ENCODE data around the gene LIN28B.

LIN28B gene

GRCh38 chr6:105042648-105043047 lies 85.7 kb downstream of the LIN28B start:
- H3K4me3 ChIP-seq (ENCODE audit: low read depth, low read length) = no peak overlapping the region
- no peak overlapping the region for H3K27ac ChIP-seq (ENCODE audit: extremely low read depth, low read depth, low read length)
- ChIA-PET POLR2A (no interaction called here), CTCF (interaction anchor here (0.7 kb wide), 1 partner anchor 186 kb away, joined by 4 read pairs; no protein-coding TSS in a partner anchor)
- TF ChIP-seq GFI1B (tag by site-specific recombination; IDR thresholded peaks at IDR 0.05) = 0 out of 2 replicates have a peak, but pooled peaks have one; percentile 14
- TF ChIP-seq ZNF791 (tag by site-specific recombination; IDR thresholded peaks at IDR 0.05) = no peak
- peak; percentile 91 for TF ChIP-seq PRDM6 (tag by site-specific recombination; IDR thresholded peaks at IDR 0.05)
- no peak for TF ChIP-seq ZNF707 (tag by site-specific recombination; IDR thresholded peaks at IDR 0.05)
- TF ChIP-seq ZNF449 (tag by site-specific recombination; IDR thresholded peaks at IDR 0.05) = peak; percentile 49; the same call in 1 of the 2 replicates
- no peaks in the 10 kb centered on the region for H3K9me3 ChIP-seq (ENCODE audit: control insufficient read depth, insufficient read depth, low read depth, low read length)
- H3K4me1 ChIP-seq (ENCODE audit: control insufficient read depth, insufficient read depth, low read length) = peaks cover 8% of the 10 kb centered on the region
- peaks cover 0 to 5% of the 10 kb centered on the region in 2 experiments; a peak in 1 of 3 replicates for H3K36me3 ChIP-seq (ENCODE audit: control insufficient read depth in 2 of 2, insufficient read depth in 1 of 2, low read length in 2 of 2)

GRCh38 chr6:105043979-105044378 lies 87.1 kb downstream of the LIN28B start:
- CTCF ChIA-PET = interaction anchor here (0.5 to 1.4 kb wide), 4 partner anchors 13 to 441 kb away, joined by 3 to 5 read pairs (median 4); no protein-coding TSS in a partner anchor
- TF ChIP-seq ZNF521 (tag by site-specific recombination; IDR thresholded peaks at IDR 0.05) = no peak
- no peak for TF ChIP-seq TSHZ1 (tag by site-specific recombination; IDR thresholded peaks at IDR 0.05; ENCODE audit: borderline replicate concordance)
- TF ChIP-seq ZBTB17 (tag by site-specific recombination; IDR thresholded peaks at IDR 0.05) = no peak
- TF ChIP-seq ZBTB20 (tag by site-specific recombination; IDR thresholded peaks at IDR 0.05) = no peak
- POLR2A ChIA-PET = no interaction called here

GRCh38 chr6:105045526-105045925 lies 88.6 kb downstream of the LIN28B start:
- Histone ChIP-seq H3K9me3 (ENCODE audit: control insufficient read depth, insufficient read depth, low read depth, low read length) (no peaks in the 10 kb centered on the region), H3K36me3 (ENCODE audit: control insufficient read depth in 2 of 2, insufficient read depth in 1 of 2, low read length in 2 of 2) (peaks cover 0 to 5% of the 10 kb centered on the region in 2 experiments; a peak in 1 of 3 replicates), H3K4me1 (ENCODE audit: control insufficient read depth, insufficient read depth, low read length) (peaks cover 8% of the 10 kb centered on the region), H3K4me3 (ENCODE audit: low read depth, low read length) (no peak overlapping the region), H3K27ac (ENCODE audit: extremely low read depth, low read depth, low read length) (no peak overlapping the region)
- CTCF ChIA-PET = interaction anchor here (0.6 kb wide), 1 partner anchor 28 kb away, joined by 3 read pairs; no protein-coding TSS in a partner anchor
- POLR2A ChIA-PET = no interaction called here
- TF ChIP-seq RBAK (tag by site-specific recombination; IDR thresholded peaks at IDR 0.05) = no peak
- TF ChIP-seq ZNF266 (tag by site-specific recombination; IDR thresholded peaks at IDR 0.05; ENCODE audit: low read depth) = no peak
- TF ChIP-seq ZBTB20 (tag by site-specific recombination; IDR thresholded peaks at IDR 0.05) = no peak
- TF ChIP-seq YY2 (tag by site-specific recombination; IDR thresholded peaks at IDR 0.05) = no peak
- no peak for TF ChIP-seq ZNF677 (tag by site-specific recombination; IDR thresholded peaks at IDR 0.05)
- TF ChIP-seq ZNF560 (tag by site-specific recombination; IDR thresholded peaks at IDR 0.05; ENCODE audit: borderline replicate concordance) = no peak
- no peak for TF ChIP-seq ZNF830 (tag by site-specific recombination; IDR thresholded peaks at IDR 0.05; ENCODE audit: low read depth)
- TF ChIP-seq BCL11A (tag by site-specific recombination; IDR thresholded peaks at IDR 0.05; ENCODE audit: low read depth) = no peak
- no peak for TF ChIP-seq ELK4 (IDR thresholded peaks at IDR 0.05; ENCODE audit: borderline replicate concordance, low read depth, low read length)
- no peak for TF ChIP-seq ZNF785 (tag by site-specific recombination; IDR thresholded peaks at IDR 0.05)
- no peak for TF ChIP-seq ZNF510 (tag by site-specific recombination; IDR thresholded peaks at IDR 0.05; ENCODE audit: insufficient replicate concordance)
- TF ChIP-seq ZNF19 (tag by site-specific recombination; IDR thresholded peaks at IDR 0.05; ENCODE audit: low read depth) = no peak
- TF ChIP-seq PBX3 (CRISPR knock-in tag; IDR thresholded peaks at IDR 0.05) = no peak
- TF ChIP-seq ZFP37 (tag by site-specific recombination; IDR thresholded peaks at IDR 0.05) = no peak
- no peak for TF ChIP-seq GLIS2 (tag by site-specific recombination; IDR thresholded peaks at IDR 0.05)

More at GRCh38 chr6:105043979-105044378, 87.1 kb downstream of the LIN28B start:
- Histone ChIP-seq H3K4me1 (ENCODE audit: control insufficient read depth, insufficient read depth, low read length) (peaks cover 8% of the 10 kb centered on the region), H3K4me3 (ENCODE audit: low read depth, low read length) (no peak overlapping the region), H3K36me3 (ENCODE audit: control insufficient read depth in 2 of 2, insufficient read depth in 1 of 2, low read length in 2 of 2) (peaks cover 0 to 5% of the 10 kb centered on the region in 2 experiments; a peak in 1 of 3 replicates), H3K9me3 (ENCODE audit: control insufficient read depth, insufficient read depth, low read depth, low read length) (no peaks in the 10 kb centered on the region), H3K27ac (ENCODE audit: extremely low read depth, low read depth, low read length) (no peak overlapping the region)

All from HEK293 (cell line).